SU-DHL-6 (cell line): Measurements from ENCODE around the gene COL18A1.

ENCODE experiments used
- H2AFZ ChIP-seq: fragments of 200-600 bp; sonication (generic); 2 replicates; pipeline ENCODE4 v1.6.1; 2014; ENCODE audit warnings: low read depth, mild to moderate bottlenecking, moderate library complexity, mixed read lengths, antibody characterized with exemption, low read length; ENCODE audit not compliant: severe bottlenecking
- H3F3A ChIP-seq: fragments of 200-600 bp; shearing (Covaris generic); 2 replicates; pipeline ENCODE4 v1.6.0; 2016; ENCODE audit warnings: antibody characterized with exemption, mild to moderate bottlenecking; ENCODE audit not compliant: insufficient read depth
- H3K27ac ChIP-seq: fragments of 200-600 bp; sonication (generic); 2 replicates; pipeline ENCODE4 v1.5.1; 2016; ENCODE audit warnings: low read depth, mild to moderate bottlenecking, low read length, moderate library complexity, mixed read lengths
- H3K27me3 ChIP-seq: fragments of 200-600 bp; sonication (generic), shearing (Covaris generic); 2 replicates; pipeline ENCODE4 v1.6.0; 2014; ENCODE audit warnings: mild to moderate bottlenecking, low read length
- H3K36me3 ChIP-seq: fragments of 200-600 bp; sonication (generic); 2 replicates; pipeline ENCODE4 v1.6.1; 2014; ENCODE audit warnings: mild to moderate bottlenecking, low read length, mixed read lengths
- H3K4me2 ChIP-seq: fragments of 300-600, 200-600 bp; shearing (Covaris generic), sonication (generic); 2 replicates; pipeline ENCODE4 v1.6.0; 2014; ENCODE audit warnings: low read length, low read depth, mild to moderate bottlenecking; ENCODE audit not compliant: poor library complexity, severe bottlenecking
- H3K4me3 ChIP-seq: fragments of 200-600 bp; sonication (generic); 2 replicates; pipeline ENCODE4 v1.5.1; 2014; ENCODE audit warnings: antibody characterized with exemption, low read length, mild to moderate bottlenecking, mixed read lengths; ENCODE audit not compliant: insufficient read depth, poor library complexity, severe bottlenecking
- H3K79me2 ChIP-seq: fragments of 200-600 bp; sonication (generic); 2 replicates; pipeline ENCODE4 v1.6.1; 2014; ENCODE audit warnings: mild to moderate bottlenecking, low read length, moderate library complexity; ENCODE audit not compliant: insufficient read depth
- H3K9ac ChIP-seq: fragments of 200-600 bp; sonication (generic); 2 replicates; pipeline ENCODE4 v1.7.0; 2014; ENCODE audit warnings: mild to moderate bottlenecking, low read length
- H3K9me2 ChIP-seq: fragments of 200-600 bp; sonication (generic); replicated peaks from 2 replicates; pipeline ENCODE4 v1.6.1; 2014; ENCODE audit warnings: low read length; ENCODE audit not compliant: insufficient read depth
- H3K9me3 ChIP-seq: fragments of 200-600 bp; sonication (generic); 2 replicates; pipeline ENCODE4 v1.6.1; 2014; ENCODE audit warnings: low read length, mixed read lengths; ENCODE audit not compliant: insufficient read depth
- H4K20me1 ChIP-seq: fragments of 200-600 bp; sonication (generic); 2 replicates; pipeline ENCODE4 v1.6.1; 2014; ENCODE audit warnings: low read depth, mild to moderate bottlenecking, antibody characterized with exemption, low read length, moderate library complexity, mixed read lengths
- EZH2phosphoT487 ChIP-seq: fragments of 200-600 bp; sonication (generic), shearing (Covaris generic); conservative IDR thresholded peaks from 2 replicates; pipeline ENCODE4 v1.6.1; 2018; ENCODE audit warnings: mild to moderate bottlenecking, antibody characterized with exemption, low read length, moderate library complexity, mixed read lengths
- TF ChIP-seq, protein P1 (sequence below): fragments of 200-600 bp; sonication (generic); IDR thresholded peaks from one replicate; pipeline ENCODE4 v1.5.1; 2017; ENCODE audit warnings: antibody characterized with exemption, mild to moderate bottlenecking, low read length, moderate library complexity; ENCODE audit not compliant: insufficient read depth, poor library complexity, severe bottlenecking

The COL18A1 gene

DNA sequence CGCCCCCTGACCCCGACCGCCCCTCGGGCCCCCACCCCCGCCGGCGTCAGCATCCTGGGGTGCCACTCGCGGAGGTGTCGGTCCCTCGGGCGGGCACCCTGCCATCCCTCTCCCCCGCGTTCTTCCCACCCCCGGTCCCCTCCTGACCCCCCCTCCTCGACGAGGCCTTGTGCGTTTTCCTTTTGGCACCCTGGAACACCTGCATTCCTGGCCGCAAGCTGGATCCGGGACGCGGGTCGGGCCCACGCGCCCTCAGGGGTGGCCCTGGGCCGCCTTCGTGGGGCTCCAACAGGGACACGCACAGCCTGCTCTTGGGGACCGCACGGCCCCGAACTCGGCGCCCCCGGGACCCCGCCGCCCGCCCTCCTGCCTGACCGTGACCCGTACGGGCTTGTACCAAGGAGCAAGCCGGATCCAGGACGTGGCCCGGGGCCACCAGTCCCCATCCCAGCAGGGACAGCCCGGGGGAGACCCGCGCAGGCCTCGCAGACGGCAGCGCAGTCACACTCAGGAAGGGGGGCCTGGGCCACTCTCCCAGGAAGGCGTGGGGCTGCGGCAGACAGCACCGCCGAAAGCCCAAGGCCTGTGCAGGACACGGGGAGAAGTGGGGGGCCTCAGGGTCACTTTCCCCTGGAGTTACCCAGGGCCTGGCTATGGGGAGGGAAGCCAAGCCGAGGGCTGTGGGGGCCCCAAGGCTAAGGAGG is 137.9 kb downstream of the COL18A1 start:
- no peaks in the 10 kb centered on the region for H4K20me1 ChIP-seq
- no peaks in the 10 kb centered on the region for H3K36me3 ChIP-seq
- H3K4me3 ChIP-seq, result peak overlapping the region; percentile 80
- peak overlapping the region; percentile 68 for H2AFZ ChIP-seq
- H3K4me2 ChIP-seq, result peak overlapping the region; percentile 91
- H3K9me2 ChIP-seq, result no peaks in the 10 kb centered on the region
- H3K27ac ChIP-seq, result no peak overlapping the region
- TF ChIP-seq EZH2phosphoT487, result no peak
- TF ChIP-seq, protein P1, sequence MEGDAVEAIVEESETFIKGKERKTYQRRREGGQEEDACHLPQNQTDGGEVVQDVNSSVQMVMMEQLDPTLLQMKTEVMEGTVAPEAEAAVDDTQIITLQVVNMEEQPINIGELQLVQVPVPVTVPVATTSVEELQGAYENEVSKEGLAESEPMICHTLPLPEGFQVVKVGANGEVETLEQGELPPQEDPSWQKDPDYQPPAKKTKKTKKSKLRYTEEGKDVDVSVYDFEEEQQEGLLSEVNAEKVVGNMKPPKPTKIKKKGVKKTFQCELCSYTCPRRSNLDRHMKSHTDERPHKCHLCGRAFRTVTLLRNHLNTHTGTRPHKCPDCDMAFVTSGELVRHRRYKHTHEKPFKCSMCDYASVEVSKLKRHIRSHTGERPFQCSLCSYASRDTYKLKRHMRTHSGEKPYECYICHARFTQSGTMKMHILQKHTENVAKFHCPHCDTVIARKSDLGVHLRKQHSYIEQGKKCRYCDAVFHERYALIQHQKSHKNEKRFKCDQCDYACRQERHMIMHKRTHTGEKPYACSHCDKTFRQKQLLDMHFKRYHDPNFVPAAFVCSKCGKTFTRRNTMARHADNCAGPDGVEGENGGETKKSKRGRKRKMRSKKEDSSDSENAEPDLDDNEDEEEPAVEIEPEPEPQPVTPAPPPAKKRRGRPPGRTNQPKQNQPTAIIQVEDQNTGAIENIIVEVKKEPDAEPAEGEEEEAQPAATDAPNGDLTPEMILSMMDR, result no peak
- H3K9me3 ChIP-seq, result no peaks in the 10 kb centered on the region
- H3F3A ChIP-seq, result no peaks in the 10 kb centered on the region
- peak overlapping the region; percentile 91 for H3K9ac ChIP-seq
- H3K79me2 ChIP-seq, result peaks cover 38% of the 10 kb centered on the region
- H3K27me3 ChIP-seq, result no peaks in the 10 kb centered on the region

DNA sequence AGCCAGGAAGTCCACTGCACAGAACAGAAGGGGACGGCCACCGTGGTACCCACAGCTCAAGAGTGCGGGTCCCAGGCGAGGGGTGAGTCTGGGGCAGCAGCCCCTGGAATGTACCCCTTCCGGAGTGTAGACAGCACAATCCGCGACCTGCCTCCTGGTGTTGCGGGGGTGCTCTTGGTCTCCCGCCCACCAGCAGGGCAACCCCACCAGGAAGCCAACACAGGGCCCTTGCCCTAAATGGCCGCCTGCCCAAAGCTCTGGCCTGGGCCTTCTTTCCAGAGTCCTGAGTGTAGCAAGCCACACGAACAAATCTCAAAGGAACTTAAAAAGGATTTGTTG is 138.4 kb downstream of the COL18A1 start:
- no peaks in the 10 kb centered on the region for H4K20me1 ChIP-seq
- H3K36me3 ChIP-seq, result no peaks in the 10 kb centered on the region
- H3K27me3 ChIP-seq, result no peaks in the 10 kb centered on the region
- no peaks in the 10 kb centered on the region for H3K9me3 ChIP-seq
- H3K4me2 ChIP-seq, result no peak overlapping the region
- no peak overlapping the region for H2AFZ ChIP-seq
- no peak for TF ChIP-seq EZH2phosphoT487
- TF ChIP-seq, protein P1, result no peak
- H3K9me2 ChIP-seq, result no peaks in the 10 kb centered on the region
- H3K79me2 ChIP-seq, result peaks cover 33% of the 10 kb centered on the region
- H3K9ac ChIP-seq, result no peak overlapping the region
- H3K27ac ChIP-seq, result no peak overlapping the region
- no peaks in the 10 kb centered on the region for H3F3A ChIP-seq
- H3K4me3 ChIP-seq, result no peak overlapping the region

DNA sequence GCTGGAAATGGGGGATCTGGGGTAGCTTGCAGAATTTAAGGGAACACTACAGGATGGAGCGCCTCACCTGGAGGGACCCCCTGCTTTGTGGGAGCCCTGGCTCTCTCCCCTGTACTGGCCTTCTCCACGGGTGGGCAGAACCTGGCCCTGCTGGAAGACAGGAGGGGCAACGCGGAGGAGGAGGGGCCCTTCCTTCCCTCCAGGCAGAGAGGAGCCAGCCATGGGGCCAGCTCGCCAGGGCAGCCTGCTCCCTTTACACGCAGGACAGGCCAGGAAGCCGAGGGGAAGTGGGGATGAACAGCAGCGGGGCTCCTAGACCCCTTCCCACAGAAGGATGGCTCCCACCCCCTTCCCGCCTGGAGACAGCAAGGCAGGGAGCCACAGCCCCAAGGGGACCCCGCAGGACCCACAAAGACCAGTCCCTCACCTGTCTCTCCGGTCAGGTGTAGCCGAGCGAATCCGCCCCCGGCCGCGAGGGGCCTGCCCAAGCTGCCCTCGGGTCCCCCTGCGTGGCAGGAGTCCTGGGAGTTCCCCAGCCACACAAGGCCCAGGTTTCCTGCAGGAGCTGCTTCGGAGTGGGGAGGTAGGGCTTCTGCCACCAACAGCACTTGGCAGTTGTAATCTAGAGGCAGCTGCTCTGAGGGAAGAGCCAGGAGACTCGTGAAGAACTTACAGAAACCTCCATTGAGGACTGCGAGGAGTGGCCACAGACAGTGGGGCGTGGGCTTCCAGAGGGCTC is 138.9 kb downstream of the COL18A1 start:
- Histone ChIP-seq H3K36me3 (no peaks in the 10 kb centered on the region), H4K20me1 (no peaks in the 10 kb centered on the region), H3K9me3 (no peaks in the 10 kb centered on the region), H3F3A (no peaks in the 10 kb centered on the region), H3K79me2 (peaks cover 28% of the 10 kb centered on the region), H3K27ac (no peak overlapping the region), H3K27me3 (no peaks in the 10 kb centered on the region), H3K9ac (no peak overlapping the region), H3K4me3 (no peak overlapping the region), H3K9me2 (no peaks in the 10 kb centered on the region), H2AFZ (no peak overlapping the region), H3K4me2 (no peak overlapping the region)
- no peak for TF ChIP-seq EZH2phosphoT487
- TF ChIP-seq, protein P1, result no peak
